Measurements from ENCODE around the gene NRG4.

DNA sequence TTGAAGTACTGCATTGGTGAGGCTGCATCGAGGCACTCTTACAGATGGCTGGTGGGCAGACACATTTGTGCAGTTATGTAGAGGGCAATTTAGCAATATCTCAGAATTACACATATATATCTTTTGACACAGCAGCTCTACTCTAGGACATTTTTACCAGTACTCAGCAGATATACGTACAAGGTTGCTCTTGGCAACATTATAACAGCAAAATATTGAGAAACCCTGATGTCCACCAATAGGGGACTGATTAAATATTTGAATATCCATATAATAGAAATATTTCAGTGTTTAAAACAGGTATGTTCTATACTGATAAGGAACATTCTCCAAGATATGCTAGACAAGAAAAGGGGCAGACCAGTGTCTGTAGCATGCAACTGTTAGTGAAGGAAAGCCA, 116.5 kb downstream of the NRG4 start:
- TF ChIP-seq, protein P1, sequence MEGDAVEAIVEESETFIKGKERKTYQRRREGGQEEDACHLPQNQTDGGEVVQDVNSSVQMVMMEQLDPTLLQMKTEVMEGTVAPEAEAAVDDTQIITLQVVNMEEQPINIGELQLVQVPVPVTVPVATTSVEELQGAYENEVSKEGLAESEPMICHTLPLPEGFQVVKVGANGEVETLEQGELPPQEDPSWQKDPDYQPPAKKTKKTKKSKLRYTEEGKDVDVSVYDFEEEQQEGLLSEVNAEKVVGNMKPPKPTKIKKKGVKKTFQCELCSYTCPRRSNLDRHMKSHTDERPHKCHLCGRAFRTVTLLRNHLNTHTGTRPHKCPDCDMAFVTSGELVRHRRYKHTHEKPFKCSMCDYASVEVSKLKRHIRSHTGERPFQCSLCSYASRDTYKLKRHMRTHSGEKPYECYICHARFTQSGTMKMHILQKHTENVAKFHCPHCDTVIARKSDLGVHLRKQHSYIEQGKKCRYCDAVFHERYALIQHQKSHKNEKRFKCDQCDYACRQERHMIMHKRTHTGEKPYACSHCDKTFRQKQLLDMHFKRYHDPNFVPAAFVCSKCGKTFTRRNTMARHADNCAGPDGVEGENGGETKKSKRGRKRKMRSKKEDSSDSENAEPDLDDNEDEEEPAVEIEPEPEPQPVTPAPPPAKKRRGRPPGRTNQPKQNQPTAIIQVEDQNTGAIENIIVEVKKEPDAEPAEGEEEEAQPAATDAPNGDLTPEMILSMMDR (IDR thresholded peaks at IDR 0.05), result no peak
- TF ChIP-seq ZNF219 (CRISPR knock-in tag; IDR thresholded peaks at IDR 0.05; ENCODE audit: borderline replicate concordance) (no peak), ELF4 (CRISPR knock-in tag; IDR thresholded peaks at IDR 0.05; ENCODE audit: low read depth) (no peak), MXD4 (CRISPR knock-in tag; IDR thresholded peaks at IDR 0.05; ENCODE audit: borderline replicate concordance) (no peak), ATF1 (CRISPR knock-in tag; IDR thresholded peaks at IDR 0.05) (no peak), USF2 (CRISPR knock-in tag; IDR thresholded peaks at IDR 0.05) (no peak)
